Ascending aorta (tissue), 2 donors: Measurements from ENCODE around the gene UBAC2. TPM values are rescaled to one million over a fixed set of nuclear protein-coding genes. Genes with fewer than 3 reads are reported as not detected.

Source experiments
- DNase-seq, 2 donors: peaks; one replicate each; pipeline ENCODE4 v3.0.0-alpha.2; 2019; ENCODE audit warnings: low spot score in 2 of 2
- H3K27ac ChIP-seq, 2 donors: fragments of 200-600 bp; sonication (generic); one replicate each; pipeline ENCODE4 v1.5.1; 2016 to 2017; ENCODE audit warnings: mild to moderate bottlenecking in 1 of 2
- H3K27me3 ChIP-seq: fragments of 200-600 bp; sonication (generic); one replicate; pipeline ENCODE4 v1.5.1; 2017
- H3K36me3 ChIP-seq, 2 donors: fragments of 200-600 bp; sonication (generic); one replicate each; pipeline ENCODE4 v1.5.1; 2016
- H3K4me1 ChIP-seq, 2 donors: fragments of 200-600 bp; sonication (generic); one replicate each; pipeline ENCODE4 v1.5.1; 2016 to 2017; ENCODE audit warnings: mild to moderate bottlenecking in 1 of 2
- H3K4me3 ChIP-seq, 2 donors: fragments of 200-600 bp; sonication (generic); one replicate each; pipeline ENCODE4 v1.5.1; 2016 to 2017; ENCODE audit warnings: mild to moderate bottlenecking in 1 of 2
- H3K9me3 ChIP-seq, 2 donors: fragments of 200-600 bp; sonication (generic); one replicate each; pipeline ENCODE4 v1.5.1; 2016
- intact Hi-C: fragments of 100-400 bp; cut with DNase I; formaldehyde crosslinking; loops from one replicate; pipeline ENCODE4 v1.15.1; 2023
- total RNA-seq: library from RNA; depleted of rRNA; stranded (reverse); fragments of >200 nt; gene quantifications from one replicate; pipeline ENCODE4 v1.1.0, GENCODE V29; 2016
- TF ChIP-seq, protein P1 (sequence below), 3 experiments: fragments of 200-600 bp in 2 of 3; fragments of 450-650 bp in 1 of 3; sonication (generic) in 2 of 3; IDR thresholded peaks; one replicate each; pipeline ENCODE4 v1.5.1; 2016 to 2019; ENCODE audit warnings: antibody characterized with exemption in 3 of 3, mild to moderate bottlenecking in 1 of 3, moderate library complexity in 1 of 3

Gene UBAC2
- total RNA-seq, 1 donor from 2014 or later, result 67.8 TPM

DNA sequence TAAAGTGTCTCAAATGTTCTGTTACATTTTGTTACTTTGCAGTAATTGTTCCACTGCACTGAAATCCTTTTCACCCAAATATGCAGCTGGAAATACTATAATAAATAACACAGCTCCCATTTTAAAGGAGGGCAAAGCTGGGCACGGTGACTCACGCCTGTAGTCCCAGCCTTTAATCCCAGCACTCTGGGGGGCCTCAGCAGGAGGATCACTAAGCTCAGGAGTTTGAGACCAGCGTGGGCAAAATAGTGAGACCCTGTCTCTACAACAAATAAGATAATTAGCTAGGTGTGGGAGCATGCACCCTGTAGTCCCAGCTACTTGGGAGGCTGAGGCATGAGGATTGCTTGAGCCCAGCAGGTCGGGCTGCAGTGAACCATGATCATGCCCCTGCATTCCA is 7.5 kb upstream of the UBAC2 start:
- H3K9me3 ChIP-seq, result no peaks in the 10 kb centered on the region
- H3K27ac ChIP-seq, result no peak overlapping the region
- H3K4me1 ChIP-seq, result no peaks in the 10 kb centered on the region
- H3K36me3 ChIP-seq, result no peaks in the 10 kb centered on the region
- H3K4me3 ChIP-seq, result no peak overlapping the region
- DNase-seq, result no peak
- intact Hi-C loops, result loop anchor here (10.0 kb wide), 1 partner anchor 792 kb away; the partner anchor contains the start of gene ZIC2
- TF ChIP-seq, protein P1, sequence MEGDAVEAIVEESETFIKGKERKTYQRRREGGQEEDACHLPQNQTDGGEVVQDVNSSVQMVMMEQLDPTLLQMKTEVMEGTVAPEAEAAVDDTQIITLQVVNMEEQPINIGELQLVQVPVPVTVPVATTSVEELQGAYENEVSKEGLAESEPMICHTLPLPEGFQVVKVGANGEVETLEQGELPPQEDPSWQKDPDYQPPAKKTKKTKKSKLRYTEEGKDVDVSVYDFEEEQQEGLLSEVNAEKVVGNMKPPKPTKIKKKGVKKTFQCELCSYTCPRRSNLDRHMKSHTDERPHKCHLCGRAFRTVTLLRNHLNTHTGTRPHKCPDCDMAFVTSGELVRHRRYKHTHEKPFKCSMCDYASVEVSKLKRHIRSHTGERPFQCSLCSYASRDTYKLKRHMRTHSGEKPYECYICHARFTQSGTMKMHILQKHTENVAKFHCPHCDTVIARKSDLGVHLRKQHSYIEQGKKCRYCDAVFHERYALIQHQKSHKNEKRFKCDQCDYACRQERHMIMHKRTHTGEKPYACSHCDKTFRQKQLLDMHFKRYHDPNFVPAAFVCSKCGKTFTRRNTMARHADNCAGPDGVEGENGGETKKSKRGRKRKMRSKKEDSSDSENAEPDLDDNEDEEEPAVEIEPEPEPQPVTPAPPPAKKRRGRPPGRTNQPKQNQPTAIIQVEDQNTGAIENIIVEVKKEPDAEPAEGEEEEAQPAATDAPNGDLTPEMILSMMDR (IDR thresholded peaks at IDR 0.05), result no peak
- H3K27me3 ChIP-seq, result no peaks in the 10 kb centered on the region

DNA sequence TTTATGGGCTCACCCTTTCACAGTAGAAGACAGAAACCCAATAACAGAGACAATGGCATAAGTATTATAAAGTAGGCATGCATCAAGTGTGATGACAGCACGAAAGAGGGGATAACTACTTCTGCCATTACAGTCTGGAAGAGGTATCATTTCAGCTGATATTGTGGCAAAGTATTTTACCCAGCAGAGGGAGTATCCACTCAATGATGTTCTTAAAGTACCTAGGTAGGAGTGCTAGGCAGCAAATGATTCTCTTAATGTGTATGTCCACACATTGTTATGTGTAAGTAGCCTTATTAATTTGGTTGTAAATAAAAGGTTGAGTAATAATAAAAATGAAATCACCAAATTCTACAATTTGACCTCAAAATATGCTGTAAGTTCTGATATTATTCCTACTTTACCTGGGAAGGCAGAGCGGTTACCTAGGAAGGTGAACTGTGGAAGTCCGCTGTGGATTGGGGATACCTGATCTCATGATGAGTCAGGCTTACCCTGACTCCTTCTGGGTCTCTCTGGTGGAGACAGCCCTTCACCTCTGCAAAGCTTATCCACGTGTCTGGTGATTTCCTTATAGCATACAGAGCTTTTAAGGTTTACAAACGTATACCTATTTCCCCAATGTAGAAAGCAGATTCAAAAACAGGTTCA is 4.1 kb upstream of the UBAC2 start:
- Histone ChIP-seq H3K27ac (no peak overlapping the region), H3K36me3 (no peaks in the 10 kb centered on the region), H3K27me3 (no peaks in the 10 kb centered on the region), H3K4me3 (no peak overlapping the region), H3K4me1 (peaks cover 0 to under 1% of the 10 kb centered on the region in 2 donors), H3K9me3 (no peaks in the 10 kb centered on the region)
- TF ChIP-seq, protein P1 (IDR thresholded peaks at IDR 0.05), result no peak
- DNase-seq, result no peak
- intact Hi-C loops, result loop anchor here (10.0 kb wide), 1 partner anchor 788 kb away; the partner anchor contains the start of gene ZIC2

DNA sequence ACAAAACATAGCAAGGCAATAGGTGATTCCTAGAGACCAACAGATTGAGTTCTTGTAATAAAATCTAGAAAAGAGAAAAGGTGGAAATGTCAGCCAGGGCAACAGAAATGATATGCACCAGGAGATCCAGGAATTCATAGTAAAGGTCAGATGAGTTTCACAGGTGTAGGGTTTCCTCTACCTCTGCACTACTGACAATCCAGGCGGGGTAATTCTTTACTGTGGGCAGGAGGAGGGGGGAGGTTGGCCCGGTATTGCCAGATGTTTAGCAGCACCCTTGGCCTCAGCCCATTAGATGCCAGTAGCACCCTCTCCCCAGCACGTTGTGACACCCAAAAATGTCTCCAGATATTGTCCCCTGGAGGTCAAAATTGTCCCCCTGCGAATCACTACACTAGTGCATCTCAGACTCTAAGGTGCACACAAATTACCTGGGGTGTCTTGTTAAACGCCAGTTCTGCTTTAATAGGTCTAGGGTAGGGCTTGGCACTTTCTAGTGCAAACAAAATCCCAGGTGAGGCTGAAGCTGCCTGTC is 3.5 kb upstream of the UBAC2 start:
- TF ChIP-seq, protein P1 (IDR thresholded peaks at IDR 0.05), result no peak
- no peaks in the 10 kb centered on the region for H3K27me3 ChIP-seq
- no peaks in the 10 kb centered on the region for H3K36me3 ChIP-seq
- DNase-seq, result no peak
- no peak overlapping the region for H3K4me3 ChIP-seq
- H3K9me3 ChIP-seq, result no peaks in the 10 kb centered on the region
- H3K4me1 ChIP-seq, result peaks cover 0 to 3% of the 10 kb centered on the region in 2 donors
- no peak overlapping the region for H3K27ac ChIP-seq
- intact Hi-C loops, result loop anchor here (10.0 kb wide), 1 partner anchor 788 kb away; the partner anchor contains the start of gene ZIC2

DNA sequence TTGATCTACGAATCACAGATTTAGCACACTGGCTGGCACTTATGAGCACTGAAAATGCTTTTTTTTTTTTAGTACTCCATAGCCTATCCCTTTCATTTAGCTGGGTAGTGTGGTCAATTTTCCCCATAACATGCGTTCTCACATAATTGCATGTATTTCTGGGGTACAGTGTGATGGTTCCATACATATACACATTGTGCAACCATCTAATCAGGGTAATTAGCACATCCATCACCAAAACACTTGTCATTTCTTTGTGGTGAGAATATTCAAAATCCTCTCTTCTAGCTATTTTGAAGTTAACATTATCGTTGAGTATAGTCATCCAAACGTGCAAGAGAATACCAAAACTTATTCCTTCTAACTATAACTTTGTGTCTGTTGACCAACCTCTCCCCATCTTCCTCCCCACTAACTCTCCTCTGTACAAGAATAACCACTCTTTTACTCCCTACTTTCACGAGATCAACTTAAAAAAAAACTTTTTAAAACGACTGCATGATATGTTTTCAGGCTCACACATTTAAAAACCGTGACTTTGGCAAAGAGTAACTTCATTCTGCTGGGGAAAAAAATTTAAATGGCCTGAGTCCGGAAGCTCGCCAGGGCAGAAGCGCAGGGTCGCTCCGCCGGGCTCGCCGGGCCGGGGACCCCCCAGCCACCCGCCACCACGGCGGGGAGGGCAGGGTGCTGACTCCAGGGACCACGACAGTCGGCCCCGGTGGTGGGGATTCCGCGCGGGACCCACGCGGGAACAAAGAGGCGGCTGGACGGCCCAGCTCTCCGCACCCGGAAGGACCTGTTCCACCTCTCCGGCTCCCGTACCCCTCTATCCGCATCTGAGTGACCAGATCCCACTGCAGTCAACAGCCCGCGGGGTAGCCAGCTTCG is 868 bp upstream of the UBAC2 start:
- TF ChIP-seq, protein P1 (IDR thresholded peaks at IDR 0.05), result no peak

More for the DNA sequence above, 868 bp upstream of the UBAC2 start:
- intact Hi-C loops, result loop anchor here (2.0 to 10.0 kb wide), 5 partner anchors 123 to 1767 kb away; partner anchors contain the start of genes RAP2A, TMTC4 and ZIC2
- peak overlapping the region; percentile 98 for H3K27ac ChIP-seq
- no peaks in the 10 kb centered on the region for H3K9me3 ChIP-seq
- no peaks in the 10 kb centered on the region for H3K36me3 ChIP-seq
- peak overlapping the region; percentile 82 to 96 for H3K4me3 ChIP-seq
- DNase-seq, result peak in 1 of 2 donors; percentile 75
- H3K4me1 ChIP-seq, result peaks cover 0 to 6% of the 10 kb centered on the region in 2 donors
- no peaks in the 10 kb centered on the region for H3K27me3 ChIP-seq
